Tibial nerve (tissue), 4 donors: ENCODE results near the gene SLC1A7. TPM values are rescaled to one million over a fixed set of nuclear protein-coding genes. Genes with fewer than 3 reads are reported as not detected.
A peak's percentile ranks its signal among the peaks of the same experiment; 100 is the strongest.

Experiments
- DNase-seq, 2 donors: peaks; one replicate each; pipeline ENCODE4 v3.0.0-alpha.2; 2019; ENCODE audit warnings: low spot score in 2 of 2
- H3K27ac ChIP-seq, 4 donors: fragments of 200-600 bp; sonication (generic) in 3 of 4; one replicate each; pipeline ENCODE4 v1.5.1; 2017 to 2019; ENCODE audit warnings: mild to moderate bottlenecking in 1 of 4
- H3K27me3 ChIP-seq, 2 donors: fragments of 200-600 bp; sonication (generic) in 1 of 2; one replicate each; pipeline versions ENCODE4 v1.5.1 to v1.6.0; 2017 to 2019
- H3K36me3 ChIP-seq, 3 donors: fragments of 200-600 bp; sonication (generic); one replicate each; pipeline ENCODE4 v1.5.1; 2018 to 2019
- H3K4me1 ChIP-seq, 4 donors: fragments of 200-600 bp; sonication (generic) in 3 of 4; one replicate each; pipeline ENCODE4 v1.5.1; 2017 to 2019
- H3K4me3 ChIP-seq, 4 donors: fragments of 200-600 bp; sonication (generic) in 3 of 4; one replicate each; pipeline ENCODE4 v1.5.1; 2017 to 2019; ENCODE audit warnings: mild to moderate bottlenecking in 1 of 4, moderate library complexity in 1 of 4
- H3K9me3 ChIP-seq, 4 donors: fragments of 200-600 bp; sonication (generic) in 3 of 4; one replicate each; pipeline ENCODE4 v1.5.1; 2017 to 2019
- CTCF ChIP-seq, 5 experiments: fragments of 200-600 bp in 3 of 5; fragments of 450-650 bp in 2 of 5; sonication (generic) in 3 of 5; IDR thresholded peaks; one replicate each; pipeline ENCODE4 v1.5.1; 2016 to 2019; ENCODE audit warnings: antibody characterized with exemption in 5 of 5, mild to moderate bottlenecking in 3 of 5, moderate library complexity in 2 of 5
- EP300 ChIP-seq, 2 donors: sonication (generic); formaldehyde crosslinking; IDR thresholded peaks; one replicate each; pipeline ENCODE4 v1.6.1; 2017; ENCODE audit warnings: antibody characterized with exemption in 2 of 2, mild to moderate bottlenecking in 1 of 2
- POLR2A ChIP-seq, 2 donors: fragments of 450-650 bp; IDR thresholded peaks; one replicate each; pipeline ENCODE4 v1.6.1; 2017; ENCODE audit warnings: antibody characterized with exemption in 2 of 2, mild to moderate bottlenecking in 2 of 2, moderate library complexity in 2 of 2
- WGBS, 2 donors: methylation state at CpG; one replicate each; pipeline ENCODE4 v1.1.5; 2018; 5-methylcytosine and 5-hydroxymethylcytosine counted together
- small RNA-seq: library from RNA; depleted of rRNA; stranded (forward); fragments of <200 nt; gene quantifications from one replicate; pipeline ENCODE3, GENCODE V24; 2016
- total RNA-seq, 4 donors: library from RNA; depleted of rRNA; stranded (reverse); fragments of >200 nt; gene quantifications; one replicate each; pipeline ENCODE4 v1.1.0, GENCODE V29; 2016

Gene SLC1A7
- total RNA-seq, 4 donors from 2014 or later, result 0.66 to 1.6 TPM; not detected in 2

DNA sequence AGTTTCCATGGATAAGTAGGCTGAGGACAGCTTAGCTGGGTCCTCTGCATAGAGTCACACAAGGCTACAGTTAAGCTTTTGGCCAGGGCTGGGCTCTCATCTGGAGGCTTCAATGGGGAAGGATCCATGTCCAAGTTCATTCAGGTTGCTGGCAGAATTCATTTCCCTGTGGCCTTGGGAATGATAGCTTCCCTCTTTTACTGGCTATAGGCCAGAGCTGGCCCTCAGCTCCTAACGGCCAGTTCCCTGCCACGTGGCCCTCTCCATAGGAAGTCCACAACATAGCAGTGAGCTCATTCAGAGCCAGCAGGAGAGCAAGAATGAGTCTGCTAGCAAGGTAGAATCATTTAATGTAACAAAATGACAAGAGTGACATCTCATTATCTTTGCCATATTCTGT lies 95.5 kb downstream of the SLC1A7 start:
- no peak for DNase-seq
- H3K4me1 ChIP-seq, result peaks cover 0 to 65% (median 23%) of the 10 kb centered on the region in 4 donors
- H3K36me3 ChIP-seq, result peaks cover 0 to 11% (median 0%) of the 10 kb centered on the region in 3 donors
- no peaks in the 10 kb centered on the region for H3K9me3 ChIP-seq
- no peaks in the 10 kb centered on the region for H3K27me3 ChIP-seq
- WGBS, 2 donors, result 24 to 29% methylated on average over 2 of the region's 2 CpGs
- H3K4me3 ChIP-seq, result no peak overlapping the region
- peak overlapping the region in 1 of 4 donors; percentile 82 for H3K27ac ChIP-seq
- TF ChIP-seq EP300 (IDR thresholded peaks at IDR 0.05) (no peak), POLR2A (IDR thresholded peaks at IDR 0.05) (no peak), CTCF (IDR thresholded peaks at IDR 0.05) (no peak)

DNA sequence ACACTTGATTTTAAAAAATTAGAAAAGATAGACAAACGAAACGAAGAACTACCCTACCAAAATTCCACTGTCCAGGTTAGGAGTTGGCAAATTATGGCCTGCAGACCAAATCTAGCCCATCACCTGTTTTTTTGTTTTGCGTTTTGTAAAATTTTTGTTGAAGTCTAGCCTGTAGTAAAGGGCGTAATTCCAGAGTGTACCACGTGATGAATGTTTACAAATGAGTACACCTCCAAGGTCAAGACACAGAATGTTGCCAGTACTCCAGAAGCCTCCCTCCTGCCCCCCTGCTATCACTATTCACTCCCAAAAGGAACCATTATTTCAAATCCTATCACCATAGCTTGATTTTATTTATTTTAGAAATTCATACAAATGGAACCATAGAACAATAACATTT lies 97.5 kb downstream of the SLC1A7 start:
- Histone ChIP-seq H3K27me3 (no peaks in the 10 kb centered on the region), H3K4me1 (peaks cover 0 to 48% (median 19%) of the 10 kb centered on the region in 4 donors), H3K4me3 (no peak overlapping the region), H3K36me3 (peaks cover 0 to 25% (median 0%) of the 10 kb centered on the region in 3 donors), H3K9me3 (no peaks in the 10 kb centered on the region), H3K27ac (no peak overlapping the region)
- no peak for TF ChIP-seq EP300 (IDR thresholded peaks at IDR 0.05)
- no peak for TF ChIP-seq CTCF (IDR thresholded peaks at IDR 0.05)
- no peak for TF ChIP-seq POLR2A (IDR thresholded peaks at IDR 0.05)
- 78 to 81% methylated on average over 5 of the region's 5 CpGs for WGBS, 2 donors
- no peak for DNase-seq

GRCh38 chr1:53043271-53043670 lies 99.2 kb downstream of the SLC1A7 start:
- Histone ChIP-seq H3K27ac (no peak overlapping the region), H3K4me1 (peaks cover 0 to 34% (median 5%) of the 10 kb centered on the region in 4 donors)
- TF ChIP-seq EP300 (IDR thresholded peaks at IDR 0.05) (no peak), CTCF (IDR thresholded peaks at IDR 0.05) (no peak), POLR2A (IDR thresholded peaks at IDR 0.05) (no peak)

DNA sequence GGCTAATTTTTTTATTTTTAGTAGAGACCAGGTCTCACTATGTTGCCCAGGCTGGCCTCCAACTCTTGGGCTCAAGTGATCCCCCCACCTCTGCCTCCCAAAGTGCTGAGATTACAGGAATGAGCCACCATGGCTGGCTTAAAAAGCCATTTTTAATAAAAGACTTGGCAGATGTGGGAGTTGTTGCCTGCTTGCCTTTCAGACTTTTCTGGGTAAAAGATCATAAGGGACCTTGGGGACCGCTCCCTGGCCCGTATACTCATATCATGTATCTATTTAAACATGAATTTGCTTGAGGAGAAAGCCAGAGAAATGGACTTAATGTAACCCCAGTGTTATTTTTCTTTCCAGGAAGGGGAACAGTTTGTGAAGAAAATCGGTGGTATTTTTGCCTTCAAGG lies 103.9 kb downstream of the SLC1A7 start:
- 65 to 71% methylated on average over 3 of the region's 3 CpGs for WGBS, 2 donors

More at GRCh38 chr1:53043271-53043670, 99.2 kb downstream of the SLC1A7 start:
- Histone ChIP-seq H3K9me3 (no peaks in the 10 kb centered on the region), H3K36me3 (peaks cover 0 to 38% (median 0%) of the 10 kb centered on the region in 3 donors), H3K27me3 (no peaks in the 10 kb centered on the region), H3K4me3 (no peak overlapping the region)
- no peak for DNase-seq

More for the DNA sequence above, 103.9 kb downstream of the SLC1A7 start:
- Histone ChIP-seq H3K27ac (peak overlapping the region in 1 of 4 donors; percentile 45), H3K9me3 (no peaks in the 10 kb centered on the region), H3K4me1 (peaks cover 0 to 12% (median 0%) of the 10 kb centered on the region in 4 donors), H3K36me3 (peaks cover 0 to 33% (median 0%) of the 10 kb centered on the region in 3 donors), H3K4me3 (no peak overlapping the region), H3K27me3 (no peaks in the 10 kb centered on the region)
- TF ChIP-seq EP300 (IDR thresholded peaks at IDR 0.05) (peak in 1 of 2 donors; percentile 19), CTCF (IDR thresholded peaks at IDR 0.05) (no peak)
- peak in 1 of 2 donors; percentile 57 for DNase-seq

Small RNA genes lying within 50 kb of the gene (small RNA-seq; reads per million reads assigned to genes)
- gene HIGD1AP11, result not detected

Other genes with a start within 250 kb of the SLC1A7 start
- 100 to 1,000 TPM; 110 to 346 (median 205) TPM for gene ECHDC2, start 220.9 kb downstream of the SLC1A7 start, total RNA-seq
- 100 to 1,000 TPM in 2 of 4 donors, 10 to 100 TPM in 2; 63.3 to 131 (median 104) TPM for gene SCP2, start 215.4 kb downstream of the SLC1A7 start, total RNA-seq
- 1,000 to 10,000 TPM in 1 of 4 donors, 100 to 1,000 TPM in 3; 209 to 1,182 (median 700) TPM for gene PODN, start 80.4 kb downstream of the SLC1A7 start, total RNA-seq
- gene CPT2, start 54.2 kb upstream of the SLC1A7 start, total RNA-seq, result 10 to 100 TPM; 17.2 to 28.8 (median 21.7) TPM
- 10 to 100 TPM; 49.2 to 67.7 (median 64.7) TPM for gene CZIB, start 78.0 kb upstream of the SLC1A7 start, total RNA-seq
- gene MAGOH, start 95.9 kb upstream of the SLC1A7 start, total RNA-seq, result 10 to 100 TPM; 11.6 to 18.6 (median 16.8) TPM
- 10 to 100 TPM in 1 of 4 donors, 1 to 10 TPM in 3; 2.2 to 15.0 (median 2.5) TPM for gene LRP8, start 185.4 kb upstream of the SLC1A7 start, total RNA-seq